WI38 (cell line): Measurements from ENCODE around the gene TCERG1L.

ENCODE experiments used
- H3K4me3 ChIP-seq: 2 replicates; pipeline ENCODE4 v1.5.1; 2011; ENCODE audit warnings: low read depth, mild to moderate bottlenecking, control low read depth, low read length
- CTCF ChIP-seq: IDR thresholded peaks from 2 replicates; pipeline ENCODE4 v1.5.1; 2012; ENCODE audit warnings: low read depth, mild to moderate bottlenecking, control low read depth, low read length

Gene TCERG1L

DNA sequence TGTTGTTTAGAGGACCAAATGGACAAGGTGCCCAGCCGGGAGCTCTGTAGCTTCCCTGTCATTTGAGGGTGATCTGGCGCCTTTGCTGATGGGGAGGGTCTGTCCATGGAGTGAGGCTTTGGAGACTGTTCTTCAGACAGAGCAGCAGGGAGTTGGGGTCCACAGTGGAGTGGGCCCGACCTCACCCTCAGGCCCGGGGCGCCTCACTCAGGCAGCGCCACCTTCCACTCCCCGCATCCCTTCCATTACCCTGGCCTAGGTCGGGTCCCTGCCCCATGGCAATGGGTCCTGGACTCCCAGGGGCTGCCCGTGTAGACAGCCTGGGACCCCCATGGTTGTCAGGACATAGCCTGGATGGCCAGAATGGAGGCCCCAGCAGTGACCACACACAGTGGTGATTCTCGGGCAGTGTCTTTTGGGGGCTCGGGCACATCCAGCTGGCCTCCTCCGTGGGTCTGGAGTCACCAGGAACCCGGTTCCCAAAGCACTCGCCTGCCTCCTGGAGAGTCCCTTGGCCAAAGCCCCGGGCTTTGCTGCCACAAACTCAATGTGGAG, 38.5 kb downstream of the TCERG1L start:
- no peak overlapping the region for H3K4me3 ChIP-seq
- TF ChIP-seq CTCF, result no peak

DNA sequence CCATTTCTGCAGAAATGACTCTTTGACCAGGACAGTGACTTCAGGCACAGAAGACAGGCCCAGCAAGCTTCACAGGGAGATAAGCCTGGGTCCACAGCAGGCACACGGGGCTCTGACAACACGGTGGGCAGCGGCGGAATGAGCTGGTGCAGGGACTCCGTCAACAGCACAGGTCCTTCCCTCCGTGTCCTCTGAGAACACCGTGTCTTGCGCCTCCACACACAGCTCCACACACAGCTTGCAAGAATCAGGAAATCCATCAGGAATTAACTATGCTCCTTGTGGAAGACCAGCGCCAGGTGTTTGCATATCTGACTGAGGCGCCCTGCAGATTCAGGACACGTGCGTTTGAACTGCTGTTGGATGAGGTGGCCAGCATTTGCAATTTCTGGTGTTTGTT, 39.6 kb downstream of the TCERG1L start:
- H3K4me3 ChIP-seq, result no peak overlapping the region
- TF ChIP-seq CTCF, result no peak

DNA sequence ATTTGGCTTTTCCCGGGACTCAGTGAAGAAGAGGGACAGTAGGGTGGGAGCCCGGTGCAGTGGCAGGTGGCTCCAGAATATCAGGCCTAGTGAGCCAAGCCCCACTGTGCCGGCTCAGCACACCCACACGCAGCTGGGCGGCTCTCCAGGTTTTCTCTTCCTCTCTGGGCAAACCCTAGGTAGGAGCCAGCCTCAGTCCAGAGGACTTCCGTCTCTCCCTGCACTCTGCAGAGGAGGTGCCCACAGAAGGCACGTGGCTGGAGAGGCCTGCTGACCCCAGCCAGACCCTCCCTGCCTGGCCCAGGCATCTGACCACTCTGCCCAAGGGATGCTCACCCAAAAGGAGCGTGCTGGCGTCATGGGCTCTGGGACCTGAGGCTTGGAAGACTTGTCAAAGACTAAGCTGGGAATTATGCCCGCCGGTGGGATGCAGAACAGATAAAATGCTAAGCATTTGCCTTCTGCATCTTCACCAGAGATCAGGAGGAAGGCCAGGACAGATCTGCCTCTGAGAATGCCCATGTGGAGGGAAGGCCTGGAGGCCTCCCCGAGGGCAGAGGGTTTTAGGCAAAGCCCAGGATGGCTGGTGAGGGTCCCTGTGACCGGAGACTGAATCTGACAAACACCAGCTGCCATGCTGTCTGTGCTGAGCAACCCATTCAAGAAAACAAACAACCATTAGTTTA, 40.2 kb downstream of the TCERG1L start:
- TF ChIP-seq CTCF, result no peak
- H3K4me3 ChIP-seq, result no peak overlapping the region

DNA sequence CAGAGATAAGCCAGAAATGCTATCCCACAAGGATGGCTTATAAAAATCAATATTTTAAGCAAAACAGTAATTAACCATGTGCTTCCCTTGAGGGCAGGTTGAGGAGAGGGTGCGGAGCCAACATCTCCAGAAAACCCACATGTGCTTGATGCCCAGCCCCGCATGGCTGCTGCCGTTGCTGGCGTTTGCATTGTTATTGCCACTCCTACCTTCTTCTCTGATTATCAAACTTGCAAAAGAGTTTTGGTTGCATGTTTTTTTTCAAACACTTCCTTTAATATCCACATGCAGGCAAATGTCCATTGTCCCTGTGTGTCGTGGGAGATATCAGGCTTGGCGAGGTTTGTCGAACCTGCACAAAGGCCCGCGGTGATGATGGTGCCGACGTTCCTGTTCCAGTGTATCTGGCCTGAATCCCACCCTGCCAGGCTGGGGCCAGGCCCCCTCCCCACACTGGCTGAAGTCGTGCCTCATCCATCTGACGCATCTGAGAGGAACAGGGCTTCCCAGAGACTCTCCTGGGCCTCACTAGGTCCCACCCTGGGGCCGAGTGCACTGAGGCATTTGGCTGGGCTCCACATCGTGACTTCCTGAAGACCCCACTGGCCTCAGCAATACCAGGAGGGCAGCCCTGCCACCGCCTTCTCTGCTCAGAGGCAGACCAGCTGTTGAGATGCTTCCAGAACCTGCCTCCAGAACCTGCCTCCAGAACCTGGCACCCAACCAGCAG, 40.9 kb downstream of the TCERG1L start:
- H3K4me3 ChIP-seq, result no peak overlapping the region
- no peak for TF ChIP-seq CTCF

GRCh38 chr10:131269776-131270460, 41.6 kb downstream of the TCERG1L start:
- H3K4me3 ChIP-seq, result no peak overlapping the region
- TF ChIP-seq CTCF, result no peak

- H3K4me3 ChIP-seq, result no peak overlapping the region
- TF ChIP-seq CTCF, result no peak
Observed at GRCh38 chr10:131267814-131268095, 43.8 kb downstream of the TCERG1L start.
